ENCODE measurements around the gene SRGN.

The SRGN gene

DNA sequence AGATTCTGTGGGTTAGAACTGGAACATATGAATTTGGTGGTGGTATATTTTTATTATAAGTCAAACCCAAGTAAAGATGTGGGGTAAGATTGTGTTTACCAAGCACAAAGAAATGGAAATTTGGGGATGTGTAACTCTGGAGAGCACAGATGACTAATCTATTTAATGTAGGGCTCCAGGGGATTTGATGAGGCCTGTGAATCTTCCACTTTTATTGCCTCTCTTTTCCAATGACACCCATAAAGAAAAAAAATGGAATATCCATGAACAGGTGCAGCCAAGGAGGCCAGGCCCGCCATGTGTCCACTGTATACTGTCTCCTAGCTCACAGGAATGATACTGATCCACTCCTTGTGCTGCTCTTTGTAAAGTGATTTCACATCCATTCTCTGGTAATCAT lies 2.8 kb downstream of the SRGN start:
- no peak for DNase-seq (ENCODE audit: low spot score)

DNA sequence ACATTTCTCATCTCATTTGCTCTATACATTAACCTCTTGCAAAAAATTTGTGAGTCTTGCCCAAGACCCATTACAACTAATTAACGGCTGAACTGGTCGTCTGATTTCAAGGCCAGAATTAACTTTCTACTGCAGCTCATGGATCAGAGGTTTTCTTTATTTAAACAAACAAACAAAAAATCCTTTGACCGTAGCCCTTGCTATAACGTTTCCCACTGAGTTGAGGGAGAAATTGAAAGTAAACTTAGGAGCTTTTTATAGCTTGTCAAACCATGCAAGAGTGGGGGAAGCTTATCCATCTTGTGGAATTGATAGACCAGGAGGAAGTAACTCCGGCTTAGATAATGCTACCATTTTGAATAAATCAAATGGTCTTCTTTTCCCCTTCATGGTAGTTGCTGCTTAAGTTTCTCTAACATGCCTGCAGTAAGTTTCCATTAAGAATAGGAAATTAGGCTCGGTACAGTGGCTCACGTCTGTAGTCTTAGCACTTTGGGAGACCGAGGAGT lies 3.3 kb downstream of the SRGN start:
- no peak for DNase-seq (ENCODE audit: low spot score)

DNA sequence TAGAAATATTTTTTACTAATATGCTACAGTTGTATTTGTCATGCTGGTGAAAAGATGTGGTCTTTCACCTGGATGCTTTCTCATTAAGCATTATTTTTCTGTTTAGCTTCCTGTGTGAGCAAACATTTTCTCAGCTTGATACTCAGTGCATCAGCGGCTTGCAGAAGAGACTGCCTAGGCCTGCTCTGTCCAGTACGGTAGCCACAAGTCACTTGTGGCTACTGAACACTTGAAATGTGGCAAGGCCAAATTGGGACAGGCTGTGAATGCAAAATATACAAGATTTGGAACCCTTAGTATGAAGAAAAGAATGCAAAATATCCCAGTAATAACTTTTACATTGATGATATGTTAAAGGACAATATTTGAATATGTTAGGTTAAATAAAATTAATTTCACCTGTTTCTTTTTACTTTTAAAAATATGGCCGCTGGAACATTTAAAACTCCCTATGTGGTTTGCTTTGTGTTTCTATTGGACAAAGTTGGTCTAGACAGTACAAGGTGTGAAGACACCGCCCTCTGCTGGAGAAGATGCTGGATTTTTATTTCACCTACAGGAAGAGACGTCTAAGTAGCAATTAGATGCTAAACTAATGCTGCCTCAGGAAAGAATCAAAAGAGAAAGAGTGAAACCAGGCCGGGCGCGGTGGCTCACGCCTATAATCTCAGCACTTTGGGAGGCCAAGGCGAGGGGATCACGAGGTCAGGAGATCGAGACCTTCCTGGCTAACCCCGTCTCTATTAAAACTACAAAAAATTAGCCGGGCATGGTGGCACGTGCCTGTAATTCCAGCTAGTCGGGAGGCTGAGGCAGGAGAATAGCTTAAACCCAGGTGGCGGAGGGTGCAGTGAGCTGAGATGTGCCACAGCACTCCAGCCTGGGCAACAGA lies 5.3 kb downstream of the SRGN start:
- peak; percentile 79 for DNase-seq (ENCODE audit: low spot score)

DNA sequence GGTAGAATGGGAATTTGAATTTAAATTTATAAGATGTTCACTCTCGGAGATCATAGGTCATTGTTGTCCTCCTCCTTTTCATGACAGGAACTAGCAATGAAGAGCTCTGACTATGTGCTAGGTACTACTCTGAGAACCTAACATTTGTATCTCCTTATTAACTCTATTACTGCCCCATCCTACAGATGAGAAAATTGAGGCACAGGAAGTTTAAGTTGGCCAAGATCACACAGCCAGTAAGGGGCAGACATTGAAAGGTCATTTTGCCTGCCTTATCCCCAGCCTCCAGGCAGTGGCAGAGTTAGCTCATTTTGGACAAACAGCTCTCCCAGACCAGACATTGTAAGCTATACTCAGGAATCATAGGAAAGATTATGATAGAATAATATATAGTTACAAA lies 6.0 kb downstream of the SRGN start:
- no peak for DNase-seq (ENCODE audit: low spot score)

DNA sequence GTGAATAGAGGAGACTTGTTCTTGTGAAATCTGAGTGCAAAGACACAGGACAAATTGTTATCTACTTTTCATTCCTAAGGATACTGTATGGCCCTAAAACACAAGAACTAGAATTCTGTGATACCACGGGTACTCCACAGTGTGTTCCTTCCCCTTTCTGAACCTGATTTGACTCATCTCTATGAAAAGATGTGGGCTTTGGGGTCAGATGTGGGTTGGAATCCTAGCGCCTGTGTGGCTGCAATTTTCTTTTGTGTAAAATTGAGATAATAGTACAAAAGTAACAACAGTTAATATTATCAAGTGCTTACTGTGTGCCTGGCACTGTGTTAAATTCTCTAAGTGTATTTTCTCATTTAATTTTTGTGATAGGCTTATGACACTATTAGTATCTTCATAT lies 8.1 kb downstream of the SRGN start:
- DNase-seq (ENCODE audit: low spot score) = no peak

DNA sequence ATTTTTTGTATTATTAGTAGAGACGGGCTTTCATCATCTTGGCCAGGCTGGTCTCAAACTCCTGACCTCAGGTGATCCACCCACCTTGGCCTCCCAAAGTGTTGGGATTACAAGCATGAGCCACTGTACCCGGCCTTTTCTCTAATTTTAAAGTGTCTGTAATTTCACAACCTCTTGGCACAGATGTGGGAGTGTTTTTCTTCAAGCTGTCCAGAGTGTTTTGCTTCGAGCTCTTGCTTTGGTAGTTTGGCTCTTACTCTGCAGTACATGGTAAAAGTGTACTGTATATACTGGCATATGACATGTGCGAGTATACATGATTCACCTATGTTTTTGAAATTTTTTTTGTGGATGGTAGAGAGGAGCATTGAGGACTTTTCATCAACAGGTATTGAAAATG lies 9.8 kb downstream of the SRGN start:
- DNase-seq (ENCODE audit: low spot score) = no peak

DNA sequence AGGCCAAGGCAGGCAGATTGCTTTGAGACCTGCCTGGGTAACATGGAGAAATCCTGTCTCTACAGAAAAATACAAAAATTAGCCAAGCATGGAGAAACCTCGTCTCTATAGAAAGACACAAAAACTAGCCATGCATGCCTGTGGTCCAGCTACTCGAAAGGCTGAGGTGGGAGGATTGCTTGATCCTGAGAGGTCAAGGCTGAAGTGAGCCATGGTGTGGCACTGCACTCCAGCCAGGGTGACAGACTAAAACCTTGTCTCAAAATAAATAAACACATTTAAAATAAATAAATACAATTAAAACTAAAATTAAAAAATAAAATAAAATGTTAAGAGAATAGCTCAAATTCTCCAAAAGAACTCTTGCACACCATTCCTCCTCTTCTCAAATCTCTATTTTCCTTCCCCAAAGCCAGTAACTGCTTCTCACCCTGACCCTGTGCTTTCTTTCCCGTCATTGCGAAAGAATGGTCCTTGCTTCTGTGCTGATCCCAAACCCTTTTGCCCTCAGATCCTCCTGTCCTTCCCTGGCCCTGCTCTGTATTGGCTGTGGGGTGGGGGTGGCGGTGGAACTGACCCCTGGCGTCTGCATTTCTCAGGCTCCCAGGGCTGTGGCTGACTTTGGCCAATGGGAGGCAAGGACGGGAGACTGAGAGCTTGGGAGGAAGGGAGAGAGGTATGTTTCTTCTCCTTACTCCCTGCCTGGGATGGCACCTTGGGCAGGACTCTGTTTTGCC lies 12.4 kb downstream of the SRGN start:
- no peak for DNase-seq (ENCODE audit: low spot score)

DNA sequence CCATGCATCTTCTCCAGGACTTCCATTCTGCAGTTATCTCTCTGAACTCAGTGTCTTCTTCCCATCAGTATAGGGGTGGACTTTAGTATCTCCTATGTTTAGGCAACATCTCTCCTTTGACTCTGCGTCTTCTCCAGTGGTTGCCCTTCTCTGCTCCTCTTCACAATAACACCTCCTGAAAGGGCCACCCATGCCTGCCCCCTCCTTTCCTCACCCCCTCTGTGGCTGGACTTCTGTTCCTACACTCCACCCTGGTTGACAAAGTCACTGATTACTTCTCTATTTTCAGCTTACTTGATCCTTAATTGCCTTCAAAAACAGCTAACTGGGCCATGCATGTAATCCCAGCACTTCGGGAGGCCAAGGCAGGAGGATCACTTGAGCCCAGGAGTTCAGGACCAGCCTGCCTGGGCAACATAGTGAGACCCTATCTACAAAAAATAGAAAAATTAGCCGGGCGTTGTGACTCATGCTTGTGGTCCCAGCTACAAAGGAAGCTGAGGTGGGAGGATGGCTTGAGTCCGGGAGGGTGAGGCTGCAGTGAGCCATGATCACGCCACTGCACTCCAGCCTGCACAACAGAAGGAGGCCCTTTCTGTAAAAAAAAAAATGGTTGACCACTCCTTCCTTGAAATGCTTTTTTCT lies 13.7 kb downstream of the SRGN start:
- DNase-seq (ENCODE audit: low spot score) = no peak

DNA sequence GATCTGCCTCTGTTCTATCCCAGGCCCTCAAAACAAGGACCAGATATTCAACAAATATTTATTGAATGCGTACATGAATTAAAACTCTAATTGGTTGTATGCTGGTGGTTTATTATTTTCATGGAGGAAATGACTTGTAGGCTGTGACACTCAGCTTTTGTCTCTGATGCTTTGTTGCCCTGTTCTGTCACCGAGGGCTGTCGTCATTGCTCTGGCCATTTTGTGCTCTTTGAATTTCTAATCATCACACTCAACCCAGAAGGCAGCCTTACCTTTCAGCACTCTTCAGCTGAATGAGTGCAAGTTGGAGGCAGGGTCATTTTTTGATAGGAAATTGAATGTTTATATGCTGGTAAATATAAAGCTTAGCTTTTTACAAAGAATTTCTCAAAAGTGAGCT lies 14.5 kb downstream of the SRGN start:
- no peak for DNase-seq (ENCODE audit: low spot score)

DNA sequence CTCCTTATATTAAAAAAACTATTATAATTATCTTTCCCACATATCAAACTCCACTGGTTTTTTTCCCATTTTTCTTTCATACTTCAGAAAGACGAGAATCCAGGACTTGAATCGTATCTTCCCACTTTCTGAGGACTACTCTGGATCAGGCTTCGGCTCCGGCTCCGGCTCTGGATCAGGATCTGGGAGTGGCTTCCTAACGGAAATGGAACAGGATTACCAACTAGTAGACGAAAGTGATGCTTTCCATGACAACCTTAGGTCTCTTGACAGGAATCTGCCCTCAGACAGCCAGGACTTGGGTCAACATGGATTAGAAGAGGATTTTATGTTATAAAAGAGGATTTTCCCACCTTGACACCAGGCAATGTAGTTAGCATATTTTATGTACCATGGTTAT lies 15.9 kb downstream of the SRGN start:
- no peak for DNase-seq (ENCODE audit: low spot score)

DNA sequence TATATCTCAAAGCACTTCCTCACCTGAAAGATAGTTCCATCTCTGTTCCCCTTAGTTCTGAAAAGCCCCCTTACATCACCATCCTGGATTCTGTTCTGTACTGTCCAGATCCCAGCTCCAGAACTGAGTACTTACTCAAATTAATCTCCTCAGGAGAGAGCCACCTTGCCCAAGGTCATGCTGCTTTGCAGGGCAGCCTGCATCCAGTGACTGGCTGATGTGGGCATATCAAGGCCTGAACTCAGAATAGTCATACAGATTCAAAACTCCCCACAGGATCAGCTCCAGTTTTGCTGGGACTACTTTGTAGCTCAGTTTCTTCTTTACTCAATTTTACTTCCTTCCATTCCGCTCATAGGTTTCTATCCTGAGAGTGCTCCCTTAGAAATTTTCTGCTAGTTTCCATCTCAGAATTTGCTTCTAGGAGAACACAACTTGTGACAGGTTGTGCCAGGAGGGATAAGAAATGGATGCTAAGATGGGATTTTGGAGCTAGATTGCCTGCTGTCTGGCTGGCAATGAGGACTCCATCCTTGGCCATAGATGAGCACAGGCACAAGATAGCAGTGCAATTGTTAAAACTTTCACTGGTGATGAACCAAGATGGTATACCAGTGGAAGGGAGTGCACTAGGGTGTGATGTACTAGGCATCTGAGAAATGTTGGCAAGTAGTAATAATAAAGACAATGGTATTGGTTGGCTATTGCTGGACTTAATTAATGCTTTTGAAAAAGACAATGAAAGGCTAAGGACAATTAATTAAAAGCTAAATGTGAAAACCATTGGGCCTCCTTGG lies 17.3 kb downstream of the SRGN start:
- DNase-seq (ENCODE audit: low spot score) = no peak

DNA sequence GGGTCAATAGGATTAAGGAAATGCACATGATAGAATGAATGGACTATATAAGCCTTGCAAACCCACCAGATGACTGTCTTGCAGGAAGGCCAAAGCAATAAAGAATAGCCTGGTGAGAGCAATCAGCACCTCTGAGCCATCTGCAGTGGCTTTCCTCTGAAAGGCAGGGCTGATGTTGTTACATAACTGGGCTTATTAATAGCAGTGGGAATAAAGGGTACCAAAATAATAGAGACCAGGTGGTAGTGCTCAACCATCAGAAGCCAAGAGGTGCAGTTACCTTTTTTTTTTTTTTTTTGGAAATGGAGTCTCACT lies 19.2 kb downstream of the SRGN start:
- DNase-seq (ENCODE audit: low spot score) = no peak

DNA sequence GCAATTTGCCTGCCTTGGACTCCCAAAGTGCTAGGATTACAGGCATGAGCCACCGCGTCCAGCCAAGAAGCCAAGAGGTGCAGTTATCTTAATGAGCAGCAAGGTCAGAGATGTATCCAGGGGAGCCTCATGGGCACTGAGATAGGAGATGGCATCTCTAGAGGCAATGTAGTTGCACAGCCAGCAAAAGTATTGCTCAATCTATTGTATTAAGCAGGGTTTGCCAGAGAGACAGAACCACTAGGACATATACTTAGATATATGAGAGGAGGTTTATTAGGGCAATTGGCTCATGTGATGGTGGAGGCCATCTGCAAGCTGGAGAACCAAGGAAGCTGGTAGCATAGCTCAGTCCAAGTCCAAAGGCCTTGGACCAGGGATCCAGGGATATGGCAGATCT lies 19.8 kb downstream of the SRGN start:
- no peak for DNase-seq (ENCODE audit: low spot score)

DNA sequence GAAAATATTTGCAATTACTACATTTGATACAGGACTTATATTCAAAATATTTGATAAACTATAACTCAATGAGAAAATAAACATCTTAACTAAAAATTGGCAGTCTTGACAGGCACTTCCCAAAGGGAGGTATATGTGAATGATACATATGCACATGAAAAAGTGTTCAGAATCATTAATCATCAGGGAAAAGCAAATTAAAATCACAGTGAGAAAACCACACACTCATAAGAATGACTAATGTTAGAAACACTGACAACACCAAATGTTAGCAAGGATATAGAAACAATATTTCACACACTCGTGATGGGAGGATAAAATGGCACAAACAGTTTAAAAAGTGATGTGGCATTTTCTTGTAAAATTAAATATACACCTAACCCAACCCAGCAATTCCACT lies 32.0 kb downstream of the SRGN start:
- DNase-seq (ENCODE audit: low spot score) = no peak

DNA sequence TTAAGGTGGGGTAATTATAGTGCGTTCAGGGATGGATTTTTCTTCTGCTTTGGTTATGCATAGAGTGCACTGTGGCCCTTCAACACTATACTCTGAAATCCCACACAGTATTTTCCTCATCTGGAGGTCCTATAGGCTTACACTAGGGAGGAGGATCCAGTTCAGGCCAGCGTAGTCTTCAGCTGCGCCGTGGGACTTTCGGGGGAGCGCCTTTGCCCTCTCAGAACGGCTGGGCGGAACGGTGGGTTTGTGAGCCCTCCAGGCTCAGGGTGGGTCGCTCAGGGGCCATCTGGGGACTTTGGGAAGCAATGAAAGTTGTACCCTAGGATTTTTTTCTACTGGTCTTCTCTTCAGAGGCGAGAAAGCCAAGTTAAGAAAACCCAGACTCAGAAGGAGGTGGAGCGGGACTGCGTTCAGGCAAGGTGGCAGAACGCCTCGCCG lies 35.4 kb downstream of the SRGN start:
- peak; percentile 77 for DNase-seq (ENCODE audit: low spot score)

DNA sequence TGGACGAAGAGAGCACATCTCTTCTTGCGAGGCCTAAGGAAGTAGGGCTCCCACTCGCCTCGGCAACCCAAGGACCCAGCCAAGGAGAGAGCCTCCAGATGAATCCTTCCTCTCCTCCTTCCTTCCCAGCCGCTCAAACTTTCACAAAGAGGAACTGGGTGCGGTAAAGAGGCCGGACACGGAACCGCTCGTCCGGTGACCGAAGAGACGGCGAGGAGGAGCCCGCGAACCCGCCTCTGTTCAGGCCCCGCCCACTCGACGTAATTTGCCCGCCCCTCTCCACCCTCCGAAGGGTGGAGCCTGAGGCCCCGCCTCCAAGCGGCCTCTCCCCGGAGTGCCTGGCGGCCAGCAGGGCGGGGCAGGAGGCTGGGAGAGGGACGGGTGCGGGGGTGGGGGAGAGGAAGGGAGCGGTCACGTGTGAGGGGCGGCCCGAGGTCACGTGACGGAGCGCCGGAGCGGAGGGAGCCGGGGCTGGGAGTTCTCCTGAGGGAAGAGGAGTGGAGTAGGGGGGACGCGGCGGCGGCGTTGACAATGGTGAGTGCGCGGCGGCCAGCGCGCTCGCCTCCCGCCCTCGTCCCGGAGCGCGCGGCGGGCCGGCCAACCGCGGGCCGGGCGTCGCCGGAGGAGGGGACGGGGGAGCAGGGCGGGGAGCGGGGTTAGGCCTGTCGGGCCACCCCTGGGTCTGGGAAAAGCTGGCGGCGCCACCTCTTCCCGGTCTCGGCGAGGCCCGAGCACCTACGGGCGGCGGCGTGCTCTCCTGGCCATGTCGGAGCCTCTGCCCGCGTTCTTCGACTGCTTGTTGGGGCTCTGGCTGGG lies 36.1 kb downstream of the SRGN start, which contains the start of gene VPS26A:
VPS26A (plus strand) TSS at position 432 of the 816 bp plus-strand sequence; CDS start at position 532, 100 bp downstream.
- DNase-seq (ENCODE audit: low spot score) = peak; percentile 97

DNA sequence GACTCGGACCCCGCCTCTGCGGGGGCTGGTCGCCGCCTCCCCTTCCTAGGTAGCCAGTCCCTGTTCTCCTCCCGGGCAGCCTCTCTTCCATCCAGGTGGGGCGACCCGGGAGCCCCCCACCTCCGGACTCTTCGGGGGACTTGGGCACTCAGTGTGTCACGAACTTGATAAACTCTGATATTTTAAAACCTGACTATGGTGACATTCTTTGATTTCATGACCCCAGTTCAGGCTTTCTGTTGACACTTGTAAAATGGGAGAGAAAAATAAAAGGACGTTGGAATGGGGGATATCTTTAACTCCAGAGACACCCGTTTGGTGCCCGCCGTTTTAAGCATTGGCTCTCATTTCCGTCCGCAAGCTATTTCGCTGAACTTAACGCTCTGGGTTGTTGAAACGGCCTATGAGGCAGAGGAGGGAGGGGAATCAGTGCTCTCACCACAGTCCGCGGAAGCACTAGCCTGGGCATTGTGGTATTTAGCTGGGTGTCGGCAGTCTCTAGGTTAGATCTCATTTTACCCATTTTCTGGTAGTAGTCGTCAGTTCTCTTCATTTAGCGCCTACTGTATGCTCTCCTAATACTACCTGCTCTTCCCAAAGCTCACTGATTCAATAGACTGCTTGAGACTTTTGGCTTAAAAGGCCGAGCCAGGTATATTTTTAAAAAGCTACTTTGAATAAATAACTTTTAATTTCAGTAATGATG lies 36.8 kb downstream of the SRGN start:
- peak; percentile 51 for DNase-seq (ENCODE audit: low spot score)

DNA sequence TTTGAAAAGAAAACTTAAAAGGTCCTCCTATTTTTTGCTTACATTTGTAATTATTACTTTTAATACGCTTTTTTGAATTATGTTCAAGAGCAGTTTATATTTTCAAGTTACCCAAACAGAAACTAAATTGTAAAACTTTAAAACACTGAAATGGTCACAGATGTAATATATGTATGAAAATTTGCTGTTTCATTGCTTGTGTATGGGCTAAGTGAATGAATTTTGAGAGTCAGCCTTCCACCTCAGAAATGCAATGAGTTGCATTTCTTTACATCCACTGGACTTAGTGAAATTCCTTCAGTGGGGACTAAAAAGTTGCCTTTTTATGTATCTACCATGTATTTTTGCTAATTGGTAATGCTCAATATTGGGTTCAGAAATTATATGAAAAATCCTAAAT lies 37.7 kb downstream of the SRGN start:
- DNase-seq (ENCODE audit: low spot score) = no peak

DNA sequence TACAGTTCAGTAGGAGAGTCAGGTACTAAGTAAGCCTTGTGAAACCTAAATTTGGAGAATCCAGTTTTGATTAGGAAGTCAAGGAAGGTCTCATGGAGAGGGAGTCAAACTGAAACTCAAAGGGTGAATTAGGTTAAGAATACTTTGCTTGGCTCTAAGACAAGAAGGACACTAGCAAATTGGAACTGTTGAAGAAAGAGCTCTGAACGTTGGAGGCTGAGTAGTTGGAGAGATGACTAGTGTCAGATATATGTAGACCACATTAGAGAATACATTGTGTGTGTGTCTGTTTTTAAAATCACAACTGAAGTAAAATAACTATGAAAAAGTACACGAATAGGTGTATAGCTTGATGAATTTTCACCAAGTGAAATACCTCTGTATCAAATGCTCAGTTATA lies 42.3 kb downstream of the SRGN start:
- no peak for DNase-seq (ENCODE audit: low spot score)

DNA sequence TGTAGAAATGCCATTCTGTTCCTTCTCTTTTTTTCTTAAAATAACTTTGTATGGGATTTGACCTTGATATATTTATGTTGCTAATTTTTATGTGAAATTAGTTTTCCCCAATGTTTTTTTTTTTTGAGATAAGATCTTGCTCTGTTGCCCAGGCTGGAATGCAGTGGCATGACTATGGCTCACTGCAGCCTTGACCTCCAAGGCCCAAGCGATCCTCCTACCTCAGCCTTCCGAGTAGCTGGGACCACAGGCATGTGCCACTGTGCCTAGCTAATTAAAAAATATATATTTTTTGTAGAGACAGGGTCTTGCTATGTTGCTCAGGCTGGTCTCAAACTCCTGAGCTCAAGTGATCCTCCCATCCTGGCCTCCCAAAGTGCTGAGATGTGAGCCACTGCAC lies 52.1 kb downstream of the SRGN start:
- DNase-seq (ENCODE audit: low spot score) = no peak
